GM10266 (cell line): ENCODE data around the gene FAM163B.

Experiments used
- DNase-seq: peaks from one replicate; pipeline ENCODE4 v3.0.0; 2012; ENCODE audit errors: extremely low spot score
- CTCF ChIP-seq: IDR thresholded peaks from 2 replicates; pipeline ENCODE4 v1.5.1; 2012; ENCODE audit warnings: mild to moderate bottlenecking, low read depth; ENCODE audit not compliant: control insufficient read depth, insufficient read depth; ENCODE audit errors: missing control alignments

The FAM163B gene

DNA sequence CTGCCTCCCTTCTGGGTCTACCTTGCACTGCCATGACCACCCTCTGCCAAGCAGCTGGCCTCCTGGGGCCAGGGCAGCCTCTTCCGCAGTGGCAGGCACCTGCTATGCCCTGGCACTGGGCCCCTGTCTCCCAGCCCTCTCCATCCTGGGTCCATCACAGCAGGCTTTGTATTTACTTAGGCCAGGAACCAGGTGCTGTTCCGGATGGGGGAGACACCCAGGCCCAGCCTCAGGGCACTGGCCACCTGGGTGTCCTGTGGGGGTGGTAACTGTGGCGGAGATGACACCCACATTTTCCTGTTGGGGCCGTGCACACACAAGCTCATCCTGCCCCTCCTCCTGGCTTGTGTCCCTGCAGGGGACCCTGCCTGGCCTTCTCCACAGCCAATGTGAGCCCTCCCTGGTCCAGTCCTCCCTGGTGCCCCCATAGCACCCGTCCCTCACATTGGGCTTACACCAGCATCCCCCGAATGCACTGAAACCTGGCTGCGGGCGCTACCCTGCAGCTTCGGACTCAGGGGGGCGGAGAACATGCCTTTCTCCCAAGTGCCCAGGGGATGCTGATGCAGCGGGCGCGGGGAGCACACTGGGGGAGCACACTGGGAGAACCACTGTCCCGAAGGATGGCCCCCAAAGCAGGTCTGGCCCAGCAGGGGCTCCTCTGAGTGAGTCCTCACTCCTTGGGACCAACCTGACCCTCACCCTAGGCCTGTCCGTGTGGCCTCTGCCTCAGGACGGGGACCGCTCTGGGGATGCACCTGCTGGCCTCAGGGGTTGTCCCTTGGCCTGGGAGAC is 17.9 kb downstream of the FAM163B start:
- no peak for TF ChIP-seq CTCF
- DNase-seq, result no peak

DNA sequence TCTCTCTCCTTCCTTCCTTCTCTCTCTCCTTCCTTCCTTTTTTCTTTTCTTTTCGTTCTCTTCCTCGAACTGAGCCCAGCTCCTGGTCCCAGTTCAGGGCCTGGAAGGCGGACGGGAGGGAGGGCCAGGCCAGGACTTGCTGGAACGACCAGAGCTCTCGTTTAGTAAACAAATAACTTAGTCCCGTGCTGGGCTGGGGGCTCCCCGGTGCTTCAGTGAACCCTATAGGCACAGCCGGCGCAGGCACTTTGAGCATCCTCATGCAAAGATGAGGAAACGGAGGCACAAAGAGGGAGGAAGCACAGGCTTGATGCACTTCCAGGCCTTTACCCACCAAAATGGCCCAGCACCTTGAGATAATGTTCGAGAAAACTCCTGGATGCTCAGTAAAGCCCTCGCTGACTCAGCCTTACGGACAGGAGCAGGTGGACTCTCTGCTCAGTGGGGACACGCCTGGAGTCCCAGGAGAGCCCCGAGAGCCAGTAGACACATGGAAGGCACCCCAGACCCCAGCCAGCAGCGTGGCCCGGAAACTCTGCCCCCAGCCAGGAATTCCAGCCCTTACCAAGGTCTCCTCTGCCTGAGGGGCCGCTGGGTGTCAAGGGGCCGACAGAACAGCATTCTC is 18.8 kb downstream of the FAM163B start:
- no peak for DNase-seq
- TF ChIP-seq CTCF, result no peak

- DNase-seq, result no peak
- peak; percentile 55 for TF ChIP-seq CTCF
Measured at GRCh38 chr9:133589454-133590227, 19.5 kb downstream of the FAM163B start.

DNA sequence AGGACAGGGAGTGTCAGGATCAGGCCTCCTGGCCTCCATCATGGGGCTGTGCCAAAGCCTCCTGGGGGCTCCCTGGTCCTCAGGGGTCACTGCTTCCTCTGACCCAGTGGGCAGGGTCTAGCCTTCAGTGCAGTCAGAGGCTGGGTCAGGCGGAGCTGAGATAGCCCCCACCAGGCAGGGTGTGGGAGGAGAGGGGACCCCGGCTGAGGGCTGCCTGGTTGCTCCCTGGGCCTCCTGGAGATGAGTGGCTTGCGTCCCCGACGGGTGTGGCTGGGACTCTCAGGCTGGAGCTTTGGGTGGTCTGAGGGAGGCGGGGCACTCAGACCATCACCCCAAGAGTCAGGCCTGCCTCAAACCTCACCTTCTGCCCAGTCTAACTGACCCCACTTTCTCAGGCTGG is 21.7 kb downstream of the FAM163B start:
- no peak for TF ChIP-seq CTCF
- no peak for DNase-seq

GRCh38 chr9:133587051-133587450 is 22.1 kb downstream of the FAM163B start:
- TF ChIP-seq CTCF, result no peak
- no peak for DNase-seq

- TF ChIP-seq CTCF, result no peak
- DNase-seq, result no peak
Measured at GRCh38 chr9:133585481-133586351, 23.5 kb downstream of the FAM163B start.
